Spleen (tissue), 11 donors: ENCODE data around the gene CYP4F12. TPM values are rescaled to one million over a fixed set of nuclear protein-coding genes. Genes with fewer than 3 reads are reported as not detected.
A peak's percentile ranks its signal among the peaks of the same experiment; 100 is the strongest.

Experiments used
- DNase-seq: peaks from one replicate; pipeline ENCODE4 v3.0.0-alpha.2; 2020
- H3K27ac ChIP-seq, 8 donors: fragments of 200-600 bp; sonication (generic) in 7 of 8; 1 replicate in 4 of 8; 2 replicates in 4 of 8; pipeline versions ENCODE4 v1.5.0 to v1.8.0; 2016 to 2021; ENCODE audit warnings: inconsistent platforms in 4 of 8, mild to moderate bottlenecking in 4 of 8, moderate library complexity in 1 of 8
- H3K27me3 ChIP-seq, 7 donors: fragments of 200-600 bp; sonication (generic) in 6 of 7; replicated peaks in 1 of 7; 1 replicate in 4 of 7; 2 replicates in 3 of 7; pipeline versions ENCODE4 v1.5.0 to v1.8.0; 2016 to 2021; ENCODE audit warnings: inconsistent platforms in 3 of 7, mild to moderate bottlenecking in 1 of 7
- H3K36me3 ChIP-seq, 6 donors: fragments of 200-600 bp; sonication (generic) in 5 of 6; 1 replicate in 4 of 6; 2 replicates in 2 of 6; pipeline versions ENCODE4 v1.5.0 to v1.8.0; 2016 to 2021; ENCODE audit warnings: inconsistent platforms in 2 of 6
- H3K4me1 ChIP-seq, 6 donors: fragments of 200-600 bp; sonication (generic) in 5 of 6; 1 replicate in 3 of 6; 2 replicates in 3 of 6; pipeline versions ENCODE4 v1.5.0 to v1.8.0; 2016 to 2021; ENCODE audit warnings: inconsistent platforms in 3 of 6
- H3K4me3 ChIP-seq, 8 donors: fragments of 200-600 bp; sonication (generic) in 7 of 8; 1 replicate in 4 of 8; 2 replicates in 4 of 8; pipeline versions ENCODE4 v1.5.0 to v1.8.0; 2016 to 2021; ENCODE audit warnings: inconsistent platforms in 4 of 8, mild to moderate bottlenecking in 4 of 8, moderate library complexity in 2 of 8
- H3K9me3 ChIP-seq, 8 donors: fragments of 200-600 bp; sonication (generic) in 7 of 8; 1 replicate in 4 of 8; 2 replicates in 4 of 8; pipeline versions ENCODE4 v1.5.0 to v1.8.0; 2016 to 2021; ENCODE audit warnings: inconsistent platforms in 4 of 8
- POLR2A ChIP-seq, 3 donors: fragments of 450-650 bp; IDR thresholded peaks; one replicate each; pipeline ENCODE4 v1.5.1; 2017; ENCODE audit warnings: antibody characterized with exemption in 3 of 3, mild to moderate bottlenecking in 1 of 3
- POLR2AphosphoS5 ChIP-seq, 3 donors: sonication (generic); formaldehyde crosslinking; IDR thresholded peaks; one replicate each; pipeline ENCODE4 v1.5.1; 2017; ENCODE audit warnings: antibody characterized with exemption in 3 of 3
- WGBS, 5 donors: extraction: QIAGEN DNeasy Blood & Tissue Kit in 3 of 5; methylation state at CpG; one replicate each; pipeline versions ENCODE4 v1.1.5 to v1.1.7; 2013 to 2018; 5-methylcytosine and 5-hydroxymethylcytosine counted together
- intact Hi-C: fragments of 100-400 bp; cut with DNase I; formaldehyde crosslinking; loops from one replicate; pipeline ENCODE4 v1.15.0; 2023; ENCODE audit warnings: low total_unique reads
- polyA plus RNA-seq, 3 donors: library from polyadenylated mRNA; stranded (reverse); fragments of 200-250 nt; gene quantifications; one replicate each; pipeline ENCODE4 v1.2.1, GENCODE V29; 2013
- total RNA-seq, 7 donors: library from RNA; depleted of rRNA in 3 of 7; stranded (reverse); fragments of >200 nt in 3 of 7; fragmentation: NEBNext Ultra II Directional in 4 of 7; extraction: Animal tissue kit (Norgen Biotek cat#: 25700) in 4 of 7; gene quantifications; one replicate each; pipeline versions ENCODE4 v1.1.0 to v1.2.1, GENCODE V29; 2016 to 2021
- TF ChIP-seq, protein P1 (sequence below), 11 experiments: fragments of 200-600 bp in 7 of 11; fragments of 450-650 bp in 4 of 11; sonication (generic) in 4 of 11; IDR thresholded peaks in 8 of 11; conservative IDR thresholded peaks in 3 of 11; 1 replicate in 7 of 11; 2 replicates in 4 of 11; pipeline versions ENCODE4 v1.4.0 to v1.8.0; 2016 to 2021; ENCODE audit warnings: antibody characterized with exemption in 11 of 11, inconsistent platforms in 4 of 11, mild to moderate bottlenecking in 1 of 11
- donor health status: healthy with polysubstance abuse.
- donor health status: DM: no; HTN: no; CAD: no; lungs with moderate emphysema.
- donor health status: DM: no; HTN: no; CAD: no.
- donor health status: Bipolar disorder and iron deficiency.
- donor health status: healthy.
- donor health status: DM: no; HTN: no; CAD: no.
- donor health status: DM: yes; HTN: yes; CAD: no.

CYP4F12 gene
- total and polyA plus RNA-seq, 10 donors = 1.9 to 8.3 (median 4.1) TPM

DNA sequence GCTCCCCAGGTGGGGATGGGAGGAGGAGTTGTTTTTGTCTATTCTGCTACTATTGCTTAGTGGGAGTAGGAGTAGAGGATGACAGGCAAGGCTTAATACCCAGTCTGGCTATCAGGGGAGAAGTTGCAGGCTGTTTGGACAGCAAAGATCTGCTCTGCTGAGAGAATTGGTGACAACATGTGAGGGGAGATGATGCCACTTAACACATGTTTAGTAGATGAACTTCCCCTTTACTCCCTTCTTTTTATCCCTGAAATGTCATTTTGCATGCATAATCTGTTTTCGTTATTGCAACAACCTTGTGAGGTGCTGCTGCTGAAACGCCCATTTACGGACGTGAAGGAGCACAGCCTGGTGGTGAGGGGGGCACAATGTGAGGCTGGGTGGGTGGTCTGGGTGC, 3.0 kb upstream of the CYP4F12 start:
- TF ChIP-seq, protein P1, sequence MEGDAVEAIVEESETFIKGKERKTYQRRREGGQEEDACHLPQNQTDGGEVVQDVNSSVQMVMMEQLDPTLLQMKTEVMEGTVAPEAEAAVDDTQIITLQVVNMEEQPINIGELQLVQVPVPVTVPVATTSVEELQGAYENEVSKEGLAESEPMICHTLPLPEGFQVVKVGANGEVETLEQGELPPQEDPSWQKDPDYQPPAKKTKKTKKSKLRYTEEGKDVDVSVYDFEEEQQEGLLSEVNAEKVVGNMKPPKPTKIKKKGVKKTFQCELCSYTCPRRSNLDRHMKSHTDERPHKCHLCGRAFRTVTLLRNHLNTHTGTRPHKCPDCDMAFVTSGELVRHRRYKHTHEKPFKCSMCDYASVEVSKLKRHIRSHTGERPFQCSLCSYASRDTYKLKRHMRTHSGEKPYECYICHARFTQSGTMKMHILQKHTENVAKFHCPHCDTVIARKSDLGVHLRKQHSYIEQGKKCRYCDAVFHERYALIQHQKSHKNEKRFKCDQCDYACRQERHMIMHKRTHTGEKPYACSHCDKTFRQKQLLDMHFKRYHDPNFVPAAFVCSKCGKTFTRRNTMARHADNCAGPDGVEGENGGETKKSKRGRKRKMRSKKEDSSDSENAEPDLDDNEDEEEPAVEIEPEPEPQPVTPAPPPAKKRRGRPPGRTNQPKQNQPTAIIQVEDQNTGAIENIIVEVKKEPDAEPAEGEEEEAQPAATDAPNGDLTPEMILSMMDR (IDR thresholded peaks at IDR 0.05 in 8 of 11, conservative IDR thresholded peaks at IDR 0.05 in 3 of 11) = no peak
- TF ChIP-seq POLR2A (IDR thresholded peaks at IDR 0.05) = no peak
- no peak for TF ChIP-seq POLR2AphosphoS5 (IDR thresholded peaks at IDR 0.05)

GRCh38 chr19:15671237-15671821, 1.6 kb upstream of the CYP4F12 start:
- DNase-seq = no peak
- no peaks in the 10 kb centered on the region for H3K9me3 ChIP-seq
- 65 to 87% (median 79%) methylated on average over 5 of the region's 5 CpGs for WGBS, 5 donors
- peaks cover 0 to 9% (median 4%) of the 10 kb centered on the region in 6 donors for H3K4me1 ChIP-seq
- peaks cover 0 to 36% (median 0%) of the 10 kb centered on the region in 7 donors for H3K27me3 ChIP-seq
- peaks cover 0 to 45% (median 0%) of the 10 kb centered on the region in 6 donors for H3K36me3 ChIP-seq
- no peak overlapping the region for H3K4me3 ChIP-seq
- no peak for TF ChIP-seq POLR2A (IDR thresholded peaks at IDR 0.05)
- TF ChIP-seq, protein P1 (IDR thresholded peaks at IDR 0.05 in 8 of 11, conservative IDR thresholded peaks at IDR 0.05 in 3 of 11) = no peak
- TF ChIP-seq POLR2AphosphoS5 (IDR thresholded peaks at IDR 0.05) = no peak
- intact Hi-C loops = no loop called here
- H3K27ac ChIP-seq = no peak overlapping the region

More for the DNA sequence above, 3.0 kb upstream of the CYP4F12 start:
- Histone ChIP-seq H3K4me3 (no peak overlapping the region), H3K36me3 (peaks cover 0 to 34% (median 0%) of the 10 kb centered on the region in 6 donors), H3K27me3 (peaks cover 0 to 47% (median 0%) of the 10 kb centered on the region in 7 donors), H3K4me1 (peaks cover 0 to 9% (median 4%) of the 10 kb centered on the region in 6 donors), H3K9me3 (no peaks in the 10 kb centered on the region), H3K27ac (no peak overlapping the region)
- 42 to 84% (median 53%) methylated on average over 4 of the region's 4 CpGs for WGBS, 5 donors
- intact Hi-C loops = no loop called here
- no peak for DNase-seq

GRCh38 chr19:15671891-15672579, 852 bp upstream of the CYP4F12 start:
- peaks cover 0 to 45% (median 0%) of the 10 kb centered on the region in 6 donors for H3K36me3 ChIP-seq
- intact Hi-C loops = no loop called here
- no peaks in the 10 kb centered on the region for H3K9me3 ChIP-seq
- WGBS, 5 donors = 54 to 61% (median 58%) methylated on average over 10 of the region's 10 CpGs
- DNase-seq = no peak
- peak overlapping the region in 6 of 8 donors; percentile 20 to 61 (median 48) for H3K27ac ChIP-seq
- H3K27me3 ChIP-seq = peaks cover 0 to 29% (median 0%) of the 10 kb centered on the region in 7 donors
- no peak overlapping the region for H3K4me3 ChIP-seq
- TF ChIP-seq, protein P1 (IDR thresholded peaks at IDR 0.05 in 8 of 11, conservative IDR thresholded peaks at IDR 0.05 in 3 of 11) = no peak
- no peak for TF ChIP-seq POLR2A (IDR thresholded peaks at IDR 0.05)
- TF ChIP-seq POLR2AphosphoS5 (IDR thresholded peaks at IDR 0.05) = no peak
- peaks cover 0 to 9% (median 4%) of the 10 kb centered on the region in 6 donors for H3K4me1 ChIP-seq

DNA sequence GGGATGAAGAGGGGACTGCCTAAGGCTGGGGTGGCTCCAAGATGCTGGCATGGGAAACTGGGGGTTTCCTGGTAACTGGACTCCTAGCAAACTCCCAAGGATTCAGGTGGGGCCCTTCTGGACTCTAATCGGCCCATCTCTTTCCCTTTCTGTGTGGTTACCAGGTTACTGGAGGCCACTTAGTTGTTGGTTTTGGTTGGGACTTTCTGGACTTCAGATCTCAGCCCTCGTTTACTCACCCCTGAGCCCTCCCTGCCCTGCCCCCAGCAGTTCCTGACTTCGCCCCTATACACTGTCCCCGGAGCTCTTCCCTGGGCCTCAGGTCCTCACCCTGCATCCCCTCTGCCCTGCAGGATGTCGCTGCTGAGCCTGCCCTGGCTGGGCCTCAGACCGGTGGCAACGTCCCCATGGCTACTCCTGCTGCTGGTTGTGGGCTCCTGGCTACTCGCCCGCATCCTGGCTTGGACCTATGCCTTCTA, 328 bp downstream of the CYP4F12 start:
- WGBS, 5 donors = 30 to 44% (median 38%) methylated on average over 9 of the region's 9 CpGs
- Histone ChIP-seq H3K36me3 (peaks cover 0 to 49% (median 0%) of the 10 kb centered on the region in 6 donors), H3K4me1 (peaks cover 0 to 9% (median 4%) of the 10 kb centered on the region in 6 donors), H3K9me3 (no peaks in the 10 kb centered on the region), H3K27ac (peak overlapping the region in 5 of 8 donors; percentile 37 to 61 (median 56)), H3K27me3 (peaks cover 0 to 24% (median 0%) of the 10 kb centered on the region in 7 donors), H3K4me3 (peak overlapping the region in 1 of 8 donors; percentile 33)
- TF ChIP-seq POLR2AphosphoS5 (IDR thresholded peaks at IDR 0.05) = no peak
- TF ChIP-seq, protein P1 (IDR thresholded peaks at IDR 0.05 in 8 of 11, conservative IDR thresholded peaks at IDR 0.05 in 3 of 11) = no peak
- TF ChIP-seq POLR2A (IDR thresholded peaks at IDR 0.05) = no peak
- no peak for DNase-seq
- intact Hi-C loops = no loop called here
